HG02610 (cell line): Measurements from ENCODE around the gene GAB3.

Source experiments
- ATAC-seq: cut with Tn5 transposase; IDR thresholded peaks from one replicate; pipeline ENCODE4 v1.9.1; 2021; ENCODE audit warnings: mild to moderate bottlenecking, moderate library complexity; ENCODE audit not compliant: unreplicated experiment

Gene GAB3

GRCh38 chrX:154751203-154751668 is 359 bp upstream of the GAB3 start:
- no peak for ATAC-seq

GRCh38 chrX:154749856-154750255 is 1.0 kb downstream of the GAB3 start:
- no peak for ATAC-seq

GRCh38 chrX:154748712-154749339 is 2.1 kb downstream of the GAB3 start:
- no peak for ATAC-seq

- no peak for ATAC-seq
Observed at GRCh38 chrX:154742613-154743012, 8.3 kb downstream of the GAB3 start.

GRCh38 chrX:154739952-154740465 is 10.9 kb downstream of the GAB3 start:
- no peak for ATAC-seq

GRCh38 chrX:154738011-154738738 is 12.7 kb downstream of the GAB3 start:
- ATAC-seq: no peak

- ATAC-seq: no peak
Observed at GRCh38 chrX:154737136-154737535, 13.7 kb downstream of the GAB3 start.

GRCh38 chrX:154735695-154736393 is 15.0 kb downstream of the GAB3 start:
- ATAC-seq: no peak

GRCh38 chrX:154734061-154734781 is 16.7 kb downstream of the GAB3 start:
- no peak for ATAC-seq

GRCh38 chrX:154733066-154733425 is 17.8 kb downstream of the GAB3 start:
- ATAC-seq: no peak

GRCh38 chrX:154732421-154733065 is 18.3 kb downstream of the GAB3 start:
- no peak for ATAC-seq

- ATAC-seq: no peak
Observed at GRCh38 chrX:154731881-154732280, 19.0 kb downstream of the GAB3 start.

GRCh38 chrX:154731184-154731583 is 19.7 kb downstream of the GAB3 start:
- no peak for ATAC-seq

- ATAC-seq: no peak
Observed at GRCh38 chrX:154730253-154730891, 20.5 kb downstream of the GAB3 start.

- no peak for ATAC-seq
Observed at GRCh38 chrX:154729439-154729838, 21.4 kb downstream of the GAB3 start.

- ATAC-seq: no peak
Observed at GRCh38 chrX:154728431-154729190, 22.3 kb downstream of the GAB3 start.

GRCh38 chrX:154727871-154728270 is 23.0 kb downstream of the GAB3 start:
- no peak for ATAC-seq

GRCh38 chrX:154727418-154727817 is 23.5 kb downstream of the GAB3 start:
- ATAC-seq: no peak

- ATAC-seq: peak; percentile 57
Observed at GRCh38 chrX:154724993-154725756, 25.7 kb downstream of the GAB3 start.
